GM23338 (cell line): ENCODE results near the gene AP4M1. TPM values are rescaled to one million over a fixed set of nuclear protein-coding genes. Genes with fewer than 3 reads are reported as not detected.

Source experiments
- ATAC-seq: fragments of 200-7000 bp; cut with Tn5 transposase; 3 replicates; pipeline ENCODE4 v1.9.1; 2020
- DNase-seq: peaks from one replicate; pipeline ENCODE4 v3.0.0-alpha.2; 2015; ENCODE audit warnings: low spot score
- H2AFZ ChIP-seq: fragments of 200-600 bp; sonication (generic); 2 replicates; pipeline ENCODE4 v1.8.0; 2016; ENCODE audit warnings: antibody characterized with exemption, mild to moderate bottlenecking, moderate library complexity
- H3F3A ChIP-seq: fragments of 200-600 bp; sonication (generic); replicated peaks from 2 replicates; pipeline ENCODE4 v1.8.0; 2017; ENCODE audit warnings: antibody characterized with exemption, mixed run types, low read depth
- H3K27ac ChIP-seq: fragments of 200-600 bp; sonication (generic); 2 replicates; pipeline ENCODE4 v1.6.1; 2016; ENCODE audit warnings: low read depth
- H3K27me3 ChIP-seq: fragments of 200-600 bp; sonication (generic); 2 replicates; pipeline ENCODE4 v1.8.0; 2016; ENCODE audit warnings: mild to moderate bottlenecking, mixed run types, moderate library complexity; ENCODE audit not compliant: insufficient read depth
- H3K36me3 ChIP-seq: fragments of 200-600 bp; sonication (generic); 2 replicates; pipeline ENCODE4 v1.8.0; 2016; ENCODE audit warnings: mild to moderate bottlenecking; ENCODE audit not compliant: insufficient read depth
- H3K4me1 ChIP-seq: fragments of 200-600 bp; sonication (generic); 2 replicates; pipeline ENCODE4 v1.8.0; 2016; ENCODE audit warnings: mild to moderate bottlenecking, moderate library complexity; ENCODE audit not compliant: insufficient read depth
- H3K4me2 ChIP-seq: fragments of 200-600 bp; sonication (generic); 2 replicates; pipeline ENCODE4 v1.7.1; 2017; ENCODE audit warnings: mixed run types
- H3K4me3 ChIP-seq: fragments of 200-600 bp; sonication (generic); 2 replicates; pipeline ENCODE4 v1.6.1; 2016; ENCODE audit warnings: mixed run types
- H3K79me2 ChIP-seq: fragments of 200-600 bp; sonication (generic); replicated peaks from 2 replicates; pipeline ENCODE4 v1.8.0; 2017; ENCODE audit warnings: mild to moderate bottlenecking; ENCODE audit not compliant: insufficient read depth
- H3K9me2 ChIP-seq: fragments of 200-600 bp; sonication (generic); 2 replicates; pipeline ENCODE4 v1.8.0; 2017; ENCODE audit not compliant: insufficient read depth
- H4K20me1 ChIP-seq: fragments of 200-600 bp; sonication (generic); replicated peaks from 2 replicates; pipeline ENCODE4 v1.8.0; 2017; ENCODE audit warnings: mild to moderate bottlenecking; ENCODE audit not compliant: insufficient read depth
- H3K27ac Mint-ChIP-seq: 2 replicates; pipeline ENCODE4 v1.8.0; 2020; ENCODE audit warnings: inconsistent platforms, mild to moderate bottlenecking, moderate library complexity, mixed read lengths
- H3K27me3 Mint-ChIP-seq: 3 replicates; pipeline ENCODE4 v1.8.0; 2022; ENCODE audit warnings: low read depth, mild to moderate bottlenecking, moderate library complexity, mixed read lengths, inconsistent platforms; ENCODE audit not compliant: insufficient read depth, poor library complexity
- H3K36me3 Mint-ChIP-seq: 3 replicates; pipeline ENCODE4 v1.8.0; 2021; ENCODE audit warnings: low read depth, mild to moderate bottlenecking, inconsistent platforms, moderate library complexity, mixed read lengths
- H3K4me1 Mint-ChIP-seq: 3 replicates; pipeline ENCODE4 v1.8.0; 2020; ENCODE audit warnings: mild to moderate bottlenecking, inconsistent platforms, mixed read lengths
- H3K4me3 Mint-ChIP-seq: 3 replicates; pipeline ENCODE4 v1.8.0; 2021; ENCODE audit warnings: moderate library complexity, mild to moderate bottlenecking, inconsistent platforms, mixed read lengths
- H3K9me3 Mint-ChIP-seq: 3 replicates; pipeline ENCODE4 v1.8.0; 2020; ENCODE audit warnings: moderate library complexity, mild to moderate bottlenecking, inconsistent platforms, mixed read lengths
- CREB1 ChIP-seq: fragments of 250-450 bp; sonication (Bioruptor Pico); IDR thresholded peaks from 2 replicates; pipeline ENCODE4 v1.5.0; 2020; ENCODE audit warnings: low read depth, mild to moderate bottlenecking, moderate library complexity
- ETS1 ChIP-seq: IDR thresholded peaks from 2 replicates; pipeline ENCODE4 v1.6.1; 2016; ENCODE audit warnings: antibody characterized with exemption
- EZH2 ChIP-seq: fragments of 200-600 bp; sonication (generic); IDR thresholded peaks from one replicate; pipeline ENCODE4 v1.8.0; 2017; ENCODE audit warnings: antibody characterized with exemption, mild to moderate bottlenecking, low read depth; ENCODE audit not compliant: unreplicated experiment
- EZH2phosphoT487 ChIP-seq: fragments of 200-600 bp; sonication (generic); IDR thresholded peaks from one replicate; pipeline ENCODE4 v1.8.1; 2018; ENCODE audit warnings: antibody characterized with exemption; ENCODE audit not compliant: unreplicated experiment
- JUNB ChIP-seq: IDR thresholded peaks from one replicate; pipeline ENCODE4 v1.6.1; 2016; ENCODE audit warnings: antibody characterized with exemption; ENCODE audit not compliant: unreplicated experiment
- NANOG ChIP-seq: IDR thresholded peaks from 2 replicates; pipeline ENCODE4 v1.6.1; 2016; ENCODE audit warnings: antibody characterized with exemption, borderline replicate concordance
- POLR2AphosphoS5 ChIP-seq: IDR thresholded peaks from 2 replicates; pipeline ENCODE4 v1.6.1; 2016; ENCODE audit warnings: antibody characterized with exemption, low read depth
- REST ChIP-seq: IDR thresholded peaks from one replicate; pipeline ENCODE4 v1.6.1; 2018; ENCODE audit warnings: antibody characterized with exemption; ENCODE audit not compliant: unreplicated experiment
- STAT1 ChIP-seq: IDR thresholded peaks from one replicate; pipeline ENCODE4 v1.6.1; 2016; ENCODE audit warnings: antibody characterized with exemption; ENCODE audit not compliant: unreplicated experiment
- ZNF114 ChIP-seq: fragments of 250-450 bp; sonication (Bioruptor Pico); IDR thresholded peaks from 2 replicates; pipeline ENCODE4 v1.5.0; 2020; ENCODE audit warnings: mild to moderate bottlenecking, moderate library complexity
- ZNF331 ChIP-seq: fragments of 250-450 bp; sonication (Bioruptor Pico); IDR thresholded peaks from 2 replicates; pipeline ENCODE4 v1.5.0; 2020; ENCODE audit warnings: low read depth, mild to moderate bottlenecking, moderate library complexity
- polyA plus RNA-seq: library from polyadenylated mRNA; unstranded; fragments of >200 nt; fragmentation: Nextera tagmentation; extraction: Ambion mirVana; gene quantifications from 2 replicates; pipeline ENCODE4 v1.2.1, GENCODE V29; 2016
- total RNA-seq: library from RNA; depleted of rRNA; stranded (reverse); fragments of >200 nt; shearing (Covaris generic); gene quantifications from 2 replicates; pipeline ENCODE4 v1.2.3, GENCODE V29; 2014
- TF ChIP-seq, protein P1 (sequence below): fragments of 250-450 bp; sonication (Bioruptor Pico); IDR thresholded peaks from 2 replicates; pipeline ENCODE4 v1.5.0; 2020; ENCODE audit warnings: mild to moderate bottlenecking, moderate library complexity
- TF ChIP-seq, protein P2 (sequence below), 2 experiments: fragments of 200-600 bp in 1 of 2; sonication (generic) in 1 of 2; conservative IDR thresholded peaks; 2 replicates each; pipeline versions ENCODE4 v1.5.1 to v1.6.1; 2016 to 2017; ENCODE audit warnings: antibody characterized with exemption in 2 of 2, low read depth in 2 of 2, mild to moderate bottlenecking in 2 of 2, moderate library complexity in 1 of 2

The AP4M1 gene
- total and polyA plus RNA-seq, 2 experiments from 2014 or later: 9.5 to 13.3 TPM

DNA sequence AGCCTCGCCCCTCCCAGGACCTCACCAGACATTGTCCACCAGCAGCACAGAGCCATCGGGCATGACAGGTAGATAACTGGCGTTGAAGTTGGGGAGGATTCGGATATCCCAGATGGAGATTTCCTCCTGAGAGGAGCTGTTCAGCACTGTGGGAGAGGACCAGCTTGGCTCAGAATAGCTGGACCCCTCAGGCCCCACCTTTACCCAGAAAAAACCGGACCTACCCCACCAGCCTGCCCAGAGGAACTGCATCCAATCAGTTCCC lies 55.6 kb downstream of the AP4M1 start:
- Histone ChIP-seq H3K27me3 (no peaks in the 10 kb centered on the region), H3K27ac (peak overlapping the region; percentile 74; the same call in 1 of the 2 replicates), H3F3A (peaks cover 35% of the 10 kb centered on the region), H4K20me1 (peaks cover 14% of the 10 kb centered on the region), H3K36me3 (no peaks in the 10 kb centered on the region), H2AFZ (no peak overlapping the region), H3K4me3 (peak overlapping the region; percentile 97; the same call in 1 of the 2 replicates), H3K9me2 (no peaks in the 10 kb centered on the region), H3K4me2 (peak overlapping the region; percentile 88), H3K4me1 (peaks cover 7% of the 10 kb centered on the region; the same call in 1 of the 2 replicates), H3K79me2 (no peaks in the 10 kb centered on the region; the same call in 1 of the 2 replicates)
- TF ChIP-seq, protein P1, sequence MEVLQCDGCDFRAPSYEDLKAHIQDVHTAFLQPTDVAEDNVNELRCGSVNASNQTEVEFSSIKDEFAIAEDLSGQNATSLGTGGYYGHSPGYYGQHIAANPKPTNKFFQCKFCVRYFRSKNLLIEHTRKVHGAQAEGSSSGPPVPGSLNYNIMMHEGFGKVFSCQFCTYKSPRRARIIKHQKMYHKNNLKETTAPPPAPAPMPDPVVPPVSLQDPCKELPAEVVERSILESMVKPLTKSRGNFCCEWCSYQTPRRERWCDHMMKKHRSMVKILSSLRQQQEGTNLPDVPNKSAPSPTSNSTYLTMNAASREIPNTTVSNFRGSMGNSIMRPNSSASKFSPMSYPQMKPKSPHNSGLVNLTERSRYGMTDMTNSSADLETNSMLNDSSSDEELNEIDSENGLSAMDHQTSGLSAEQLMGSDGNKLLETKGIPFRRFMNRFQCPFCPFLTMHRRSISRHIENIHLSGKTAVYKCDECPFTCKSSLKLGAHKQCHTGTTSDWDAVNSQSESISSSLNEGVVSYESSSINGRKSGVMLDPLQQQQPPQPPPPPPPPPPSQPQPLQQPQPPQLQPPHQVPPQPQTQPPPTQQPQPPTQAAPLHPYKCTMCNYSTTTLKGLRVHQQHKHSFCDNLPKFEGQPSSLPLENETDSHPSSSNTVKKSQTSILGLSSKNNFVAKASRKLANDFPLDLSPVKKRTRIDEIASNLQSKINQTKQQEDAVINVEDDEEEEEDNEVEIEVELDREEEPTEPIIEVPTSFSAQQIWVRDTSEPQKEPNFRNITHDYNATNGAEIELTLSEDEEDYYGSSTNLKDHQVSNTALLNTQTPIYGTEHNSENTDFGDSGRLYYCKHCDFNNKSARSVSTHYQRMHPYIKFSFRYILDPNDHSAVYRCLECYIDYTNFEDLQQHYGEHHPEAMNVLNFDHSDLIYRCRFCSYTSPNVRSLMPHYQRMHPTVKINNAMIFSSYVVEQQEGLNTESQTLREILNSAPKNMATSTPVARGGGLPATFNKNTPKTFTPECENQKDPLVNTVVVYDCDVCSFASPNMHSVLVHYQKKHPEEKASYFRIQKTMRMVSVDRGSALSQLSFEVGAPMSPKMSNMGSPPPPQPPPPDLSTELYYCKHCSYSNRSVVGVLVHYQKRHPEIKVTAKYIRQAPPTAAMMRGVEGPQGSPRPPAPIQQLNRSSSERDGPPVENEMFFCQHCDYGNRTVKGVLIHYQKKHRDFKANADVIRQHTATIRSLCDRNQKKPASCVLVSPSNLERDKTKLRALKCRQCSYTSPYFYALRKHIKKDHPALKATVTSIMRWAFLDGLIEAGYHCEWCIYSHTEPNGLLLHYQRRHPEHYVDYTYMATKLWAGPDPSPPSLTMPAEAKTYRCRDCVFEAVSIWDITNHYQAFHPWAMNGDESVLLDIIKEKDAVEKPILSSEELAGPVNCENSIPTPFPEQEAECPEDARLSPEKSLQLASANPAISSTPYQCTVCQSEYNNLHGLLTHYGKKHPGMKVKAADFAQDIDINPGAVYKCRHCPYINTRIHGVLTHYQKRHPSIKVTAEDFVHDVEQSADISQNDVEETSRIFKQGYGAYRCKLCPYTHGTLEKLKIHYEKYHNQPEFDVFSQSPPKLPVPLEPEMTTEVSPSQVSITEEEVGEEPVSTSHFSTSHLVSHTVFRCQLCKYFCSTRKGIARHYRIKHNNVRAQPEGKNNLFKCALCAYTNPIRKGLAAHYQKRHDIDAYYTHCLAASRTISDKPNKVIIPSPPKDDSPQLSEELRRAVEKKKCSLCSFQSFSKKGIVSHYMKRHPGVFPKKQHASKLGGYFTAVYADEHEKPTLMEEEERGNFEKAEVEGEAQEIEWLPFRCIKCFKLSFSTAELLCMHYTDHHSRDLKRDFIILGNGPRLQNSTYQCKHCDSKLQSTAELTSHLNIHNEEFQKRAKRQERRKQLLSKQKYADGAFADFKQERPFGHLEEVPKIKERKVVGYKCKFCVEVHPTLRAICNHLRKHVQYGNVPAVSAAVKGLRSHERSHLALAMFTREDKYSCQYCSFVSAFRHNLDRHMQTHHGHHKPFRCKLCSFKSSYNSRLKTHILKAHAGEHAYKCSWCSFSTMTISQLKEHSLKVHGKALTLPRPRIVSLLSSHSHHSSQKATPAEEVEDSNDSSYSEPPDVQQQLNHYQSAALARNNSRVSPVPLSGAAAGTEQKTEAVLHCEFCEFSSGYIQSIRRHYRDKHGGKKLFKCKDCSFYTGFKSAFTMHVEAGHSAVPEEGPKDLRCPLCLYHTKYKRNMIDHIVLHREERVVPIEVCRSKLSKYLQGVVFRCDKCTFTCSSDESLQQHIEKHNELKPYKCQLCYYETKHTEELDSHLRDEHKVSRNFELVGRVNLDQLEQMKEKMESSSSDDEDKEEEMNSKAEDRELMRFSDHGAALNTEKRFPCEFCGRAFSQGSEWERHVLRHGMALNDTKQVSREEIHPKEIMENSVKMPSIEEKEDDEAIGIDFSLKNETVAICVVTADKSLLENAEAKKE (CRISPR knock-in tag): no peak
- no peak for TF ChIP-seq CREB1
- TF ChIP-seq REST: no peak
- no peak for TF ChIP-seq JUNB
- no peak for TF ChIP-seq ZNF331 (CRISPR knock-in tag)
- TF ChIP-seq ZNF114 (CRISPR knock-in tag): no peak
- no peak for TF ChIP-seq EZH2
- no peak for TF ChIP-seq POLR2AphosphoS5
- no peak for TF ChIP-seq ETS1
- no peak for TF ChIP-seq STAT1
- TF ChIP-seq EZH2phosphoT487: no peak
- no peak for TF ChIP-seq NANOG
- TF ChIP-seq, protein P2, sequence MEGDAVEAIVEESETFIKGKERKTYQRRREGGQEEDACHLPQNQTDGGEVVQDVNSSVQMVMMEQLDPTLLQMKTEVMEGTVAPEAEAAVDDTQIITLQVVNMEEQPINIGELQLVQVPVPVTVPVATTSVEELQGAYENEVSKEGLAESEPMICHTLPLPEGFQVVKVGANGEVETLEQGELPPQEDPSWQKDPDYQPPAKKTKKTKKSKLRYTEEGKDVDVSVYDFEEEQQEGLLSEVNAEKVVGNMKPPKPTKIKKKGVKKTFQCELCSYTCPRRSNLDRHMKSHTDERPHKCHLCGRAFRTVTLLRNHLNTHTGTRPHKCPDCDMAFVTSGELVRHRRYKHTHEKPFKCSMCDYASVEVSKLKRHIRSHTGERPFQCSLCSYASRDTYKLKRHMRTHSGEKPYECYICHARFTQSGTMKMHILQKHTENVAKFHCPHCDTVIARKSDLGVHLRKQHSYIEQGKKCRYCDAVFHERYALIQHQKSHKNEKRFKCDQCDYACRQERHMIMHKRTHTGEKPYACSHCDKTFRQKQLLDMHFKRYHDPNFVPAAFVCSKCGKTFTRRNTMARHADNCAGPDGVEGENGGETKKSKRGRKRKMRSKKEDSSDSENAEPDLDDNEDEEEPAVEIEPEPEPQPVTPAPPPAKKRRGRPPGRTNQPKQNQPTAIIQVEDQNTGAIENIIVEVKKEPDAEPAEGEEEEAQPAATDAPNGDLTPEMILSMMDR (conservative IDR thresholded peaks at IDR 0.05; ENCODE audit: low read depth in 2 of 2): no peak
- Mint-ChIP-seq H3K27me3 (peaks cover 24% of the 10 kb centered on the region), H3K9me3 (no peaks in the 10 kb centered on the region), H3K36me3 (peaks cover 51% of the 10 kb centered on the region), H3K4me1 (peaks cover 31% of the 10 kb centered on the region), H3K4me3 (peak overlapping the region; percentile 83), H3K27ac (no peak overlapping the region; the same call in 1 of the 2 replicates)
- no peak for ATAC-seq
- no peak for DNase-seq
